ENCODE data around the gene TRAPPC6A.

The TRAPPC6A gene

GRCh38 chr19:45159971-45160324 is 18.1 kb downstream of the TRAPPC6A start:
- H2AFZ ChIP-seq (ENCODE audit: low read length): no peak overlapping the region
- H3F3A ChIP-seq (ENCODE audit: insufficient read depth, low read length): no peaks in the 10 kb centered on the region
- H3K9me2 ChIP-seq (ENCODE audit: low read depth, low read length): no peaks in the 10 kb centered on the region
- no peaks in the 10 kb centered on the region for H4K20me1 ChIP-seq (ENCODE audit: insufficient read depth, low read length)
- H3K9me3 ChIP-seq (ENCODE audit: low read length): no peaks in the 10 kb centered on the region
- H3K4me1 ChIP-seq (ENCODE audit: insufficient read depth, low read length, severe bottlenecking): no peaks in the 10 kb centered on the region
- no peak overlapping the region for H3K4me3 ChIP-seq (ENCODE audit: low read depth, low read length, poor library complexity, severe bottlenecking)
- H3K79me2 ChIP-seq (ENCODE audit: insufficient read depth, low read length): no peaks in the 10 kb centered on the region
- H3K27me3 ChIP-seq (ENCODE audit: insufficient read depth, low read length): peaks cover 27% of the 10 kb centered on the region
- TF ChIP-seq EZH2 (IDR thresholded peaks at IDR 0.05; ENCODE audit: borderline replicate concordance, low read length): no peak
- TF ChIP-seq CTCF (IDR thresholded peaks at IDR 0.05; ENCODE audit: low read length): no peak
- H3K27ac ChIP-seq (ENCODE audit: low read depth, low read length, poor library complexity, severe bottlenecking): no peak overlapping the region
- H3K36me3 ChIP-seq (ENCODE audit: insufficient read depth, low read length): no peaks in the 10 kb centered on the region
- no peak overlapping the region for H3K9ac ChIP-seq (ENCODE audit: low read length)
- no peak overlapping the region for H3K4me2 ChIP-seq (ENCODE audit: low read length)

- Histone ChIP-seq H3K4me2 (ENCODE audit: low read length) (no peak overlapping the region), H3K27me3 (ENCODE audit: insufficient read depth, low read length) (peaks cover 27% of the 10 kb centered on the region)
These were observed 18.6 kb downstream of the TRAPPC6A start for GRCh38 chr19:45159210-45159970.

GRCh38 chr19:45158503-45159209 is 19.4 kb downstream of the TRAPPC6A start:
- Histone ChIP-seq H3K27me3 (ENCODE audit: insufficient read depth, low read length) (peaks cover 25% of the 10 kb centered on the region), H3K79me2 (ENCODE audit: insufficient read depth, low read length) (no peaks in the 10 kb centered on the region), H3K9me3 (ENCODE audit: low read length) (no peaks in the 10 kb centered on the region), H3K9ac (ENCODE audit: low read length) (no peak overlapping the region), H2AFZ (ENCODE audit: low read length) (no peak overlapping the region), H3K4me3 (ENCODE audit: low read depth, low read length, poor library complexity, severe bottlenecking) (no peak overlapping the region), H3K9me2 (ENCODE audit: low read depth, low read length) (no peaks in the 10 kb centered on the region), H3K36me3 (ENCODE audit: insufficient read depth, low read length) (no peaks in the 10 kb centered on the region), H3K27ac (ENCODE audit: low read depth, low read length, poor library complexity, severe bottlenecking) (no peak overlapping the region), H3K4me1 (ENCODE audit: insufficient read depth, low read length, severe bottlenecking) (no peaks in the 10 kb centered on the region), H3K4me2 (ENCODE audit: low read length) (no peak overlapping the region), H3F3A (ENCODE audit: insufficient read depth, low read length) (no peaks in the 10 kb centered on the region), H4K20me1 (ENCODE audit: insufficient read depth, low read length) (no peaks in the 10 kb centered on the region)
- TF ChIP-seq CTCF (IDR thresholded peaks at IDR 0.05; ENCODE audit: low read length): no peak
- TF ChIP-seq EZH2 (IDR thresholded peaks at IDR 0.05; ENCODE audit: borderline replicate concordance, low read length): no peak

More at GRCh38 chr19:45159210-45159970, 18.6 kb downstream of the TRAPPC6A start:
- Histone ChIP-seq H3K27ac (ENCODE audit: low read depth, low read length, poor library complexity, severe bottlenecking) (no peak overlapping the region), H4K20me1 (ENCODE audit: insufficient read depth, low read length) (no peaks in the 10 kb centered on the region), H3K36me3 (ENCODE audit: insufficient read depth, low read length) (no peaks in the 10 kb centered on the region), H3F3A (ENCODE audit: insufficient read depth, low read length) (no peaks in the 10 kb centered on the region), H3K79me2 (ENCODE audit: insufficient read depth, low read length) (no peaks in the 10 kb centered on the region), H3K9ac (ENCODE audit: low read length) (no peak overlapping the region), H3K4me3 (ENCODE audit: low read depth, low read length, poor library complexity, severe bottlenecking) (no peak overlapping the region), H3K4me1 (ENCODE audit: insufficient read depth, low read length, severe bottlenecking) (no peaks in the 10 kb centered on the region), H3K9me2 (ENCODE audit: low read depth, low read length) (no peaks in the 10 kb centered on the region), H2AFZ (ENCODE audit: low read length) (no peak overlapping the region), H3K9me3 (ENCODE audit: low read length) (no peaks in the 10 kb centered on the region)
- no peak for TF ChIP-seq CTCF (IDR thresholded peaks at IDR 0.05; ENCODE audit: low read length)
- TF ChIP-seq EZH2 (IDR thresholded peaks at IDR 0.05; ENCODE audit: borderline replicate concordance, low read length): no peak

All from OCI-LY1 (cell line).